SK-N-SH (cell line): ENCODE results near the gene CLPTM1L. TPM values are rescaled to one million over a fixed set of nuclear protein-coding genes. Genes with fewer than 3 reads are reported as not detected.

Source experiments
- CTCF ChIA-PET: fragments of 300-600, 350-600 bp; formaldehyde crosslinking; extraction: SDS; loops from one replicate; lab custom pipeline; 2021; lab: Yijun Ruan, JAX
- POLR2A ChIA-PET: fragments of 350-600 bp; sonication (Branson Sonifier 250); formaldehyde crosslinking; extraction: SDS; loops from one replicate; lab custom pipeline; 2020; ENCODE audit warnings: antibody characterized with exemption, inconsistent platforms; lab: Yijun Ruan, JAX
- DNase-seq: peaks from one replicate; pipeline ENCODE4 v3.0.0; 2012
- H2AFZ ChIP-seq: fragments of 200-600 bp; sonication (generic); 2 replicates; pipeline ENCODE4 v1.8.1; 2016; ENCODE audit warnings: antibody characterized with exemption, mild to moderate bottlenecking, low read depth
- H3F3A ChIP-seq: fragments of 200-600 bp; sonication (generic); replicated peaks from 2 replicates; pipeline ENCODE3; 2016; ENCODE audit warnings: antibody characterized with exemption, mild to moderate bottlenecking; ENCODE audit not compliant: insufficient read depth
- H3K27ac ChIP-seq, 2 experiments: fragments of 200-500 bp in 1 of 2; fragments of 200-600 bp in 1 of 2; sonication (Bioruptor generic) in 1 of 2; sonication (generic), shearing (Covaris generic) in 1 of 2; 2 replicates each; pipeline versions ENCODE4 v1.5.1 to v1.6.1; 2014 to 2016; ENCODE audit warnings: low read depth in 2 of 2, inconsistent platforms in 1 of 2, low read length in 1 of 2, mild to moderate bottlenecking in 1 of 2, mixed read lengths in 1 of 2
- H3K27me3 ChIP-seq: fragments of 200-600 bp; sonication (generic), shearing (Covaris generic); 2 replicates; pipeline ENCODE4 v1.6.1; 2016; ENCODE audit warnings: mixed run types; ENCODE audit not compliant: insufficient read depth
- H3K36me3 ChIP-seq, 2 experiments: fragments of 200-500 bp in 1 of 2; fragments of 200-600 bp in 1 of 2; sonication (Bioruptor generic) in 1 of 2; sonication (generic) in 1 of 2; replicated peaks in 1 of 2; 2 replicates each; pipeline versions ENCODE3 to v1.5.1; 2014 to 2016; ENCODE audit warnings: low read length in 1 of 2, mild to moderate bottlenecking in 1 of 2; ENCODE audit not compliant: insufficient read depth in 2 of 2, control insufficient read depth in 1 of 2
- H3K4me1 ChIP-seq, 2 experiments: fragments of 200-500 bp in 1 of 2; fragments of 200-600 bp in 1 of 2; sonication (Bioruptor generic) in 1 of 2; sonication (generic), shearing (Covaris generic) in 1 of 2; 2 replicates each; pipeline versions ENCODE4 v1.5.1 to v1.6.1; 2014 to 2016; ENCODE audit warnings: low read depth in 1 of 2, low read length in 1 of 2, mixed run types in 1 of 2; ENCODE audit not compliant: insufficient read depth in 2 of 2, control insufficient read depth in 1 of 2
- H3K4me2 ChIP-seq: fragments of 200-600 bp; sonication (generic), shearing (Covaris generic); 2 replicates; pipeline ENCODE4 v1.6.1; 2017; ENCODE audit warnings: mixed run types
- H3K4me3 ChIP-seq, 2 experiments: fragments of 200-500 bp in 1 of 2; fragments of 200-600 bp in 1 of 2; sonication (Bioruptor generic) in 1 of 2; sonication (generic), shearing (Covaris generic) in 1 of 2; 2 replicates each; pipeline versions ENCODE4 v1.5.1 to v1.8.1; 2014 to 2016; ENCODE audit warnings: low read depth in 2 of 2, inconsistent platforms in 1 of 2, low read length in 1 of 2, mild to moderate bottlenecking in 1 of 2, mixed read lengths in 1 of 2, moderate library complexity in 1 of 2
- H3K79me2 ChIP-seq: fragments of 200-600 bp; sonication (generic); 2 replicates; pipeline ENCODE4 v1.8.1; 2017; ENCODE audit warnings: mild to moderate bottlenecking; ENCODE audit not compliant: insufficient read depth
- H3K9ac ChIP-seq: fragments of 200-600 bp; sonication (generic); 2 replicates; pipeline ENCODE4 v1.6.1; 2017; ENCODE audit warnings: mixed run types
- H3K9me2 ChIP-seq: fragments of 200-600 bp; sonication (generic); 2 replicates; pipeline ENCODE4 v1.6.1; 2017; ENCODE audit warnings: mixed run types
- H3K9me3 ChIP-seq: fragments of 200-600 bp; sonication (generic); 2 replicates; pipeline ENCODE4 v1.6.1; 2017; ENCODE audit warnings: mixed run types, mild to moderate bottlenecking, moderate library complexity
- H4K20me1 ChIP-seq: fragments of 200-600 bp; sonication (generic); 2 replicates; pipeline ENCODE4 v1.6.1; 2017; ENCODE audit warnings: mild to moderate bottlenecking, mixed run types; ENCODE audit not compliant: insufficient read depth
- EP300 ChIP-seq, 2 experiments: IDR thresholded peaks; 2 replicates each; pipeline versions ENCODE4 v1.4.0 to v1.6.1; 2012; ENCODE audit warnings: borderline replicate concordance in 1 of 2, low read depth in 1 of 2, low read length in 1 of 2
- EZH2phosphoT487 ChIP-seq: fragments of 200-600 bp; sonication (generic); IDR thresholded peaks from 2 replicates; pipeline ENCODE4 v1.6.1; 2017; ENCODE audit warnings: low read depth, mixed run types, mild to moderate bottlenecking, antibody characterized with exemption, moderate library complexity, borderline replicate concordance
- FOSL2 ChIP-seq: IDR thresholded peaks from 2 replicates; pipeline ENCODE4 v1.4.0; 2012; ENCODE audit warnings: low read depth, mild to moderate bottlenecking, moderate library complexity, borderline replicate concordance
- FOXJ3 ChIP-seq: sonication (generic); formaldehyde crosslinking; IDR thresholded peaks from 2 replicates; pipeline ENCODE4 v1.5.1; 2020; ENCODE audit warnings: mild to moderate bottlenecking, missing genetic modification reagents
- GABPA ChIP-seq: IDR thresholded peaks from 2 replicates; pipeline ENCODE4 v1.4.0; 2012; ENCODE audit warnings: low read depth, mild to moderate bottlenecking
- GATA2 ChIP-seq: sonication (generic); formaldehyde crosslinking; IDR thresholded peaks from 2 replicates; pipeline ENCODE4 v1.5.0; 2020; ENCODE audit warnings: mild to moderate bottlenecking, missing genetic modification reagents
- MEF2A ChIP-seq: IDR thresholded peaks from 2 replicates; pipeline ENCODE4 v1.4.0; 2012; ENCODE audit warnings: low read depth, borderline replicate concordance
- MXI1 ChIP-seq: IDR thresholded peaks from 2 replicates; pipeline ENCODE4 v1.6.1; 2012; ENCODE audit warnings: mild to moderate bottlenecking, low read depth, low read length, improper control_type of control experiment
- NFIC ChIP-seq: IDR thresholded peaks from 2 replicates; pipeline ENCODE4 v1.4.0; 2012; ENCODE audit warnings: borderline replicate concordance
- POLR2AphosphoS5 ChIP-seq: IDR thresholded peaks from 2 replicates; pipeline ENCODE4 v1.6.1; 2012; ENCODE audit warnings: low read depth, low read length
- RAD21 ChIP-seq: IDR thresholded peaks from 2 replicates; pipeline ENCODE4 v1.6.1; 2012; ENCODE audit warnings: mild to moderate bottlenecking, low read length
- RCOR1 ChIP-seq: fragments of 150-350 bp; IDR thresholded peaks from 2 replicates; pipeline ENCODE4 v1.6.1; 2017; ENCODE audit warnings: antibody characterized with exemption, low read length
- TCF12 ChIP-seq: IDR thresholded peaks from 2 replicates; pipeline ENCODE4 v1.4.0; 2012
- YY1 ChIP-seq: IDR thresholded peaks from 2 replicates; pipeline ENCODE4 v1.4.0; 2012; ENCODE audit warnings: low read depth, mild to moderate bottlenecking
- WGBS: methylation state at CpG from one replicate; pipeline ENCODE4 v1.1.6; 2017; ENCODE audit warnings: low lambda C conversion rate; 5-methylcytosine and 5-hydroxymethylcytosine counted together
- polyA plus RNA-seq, 3 experiments: library from polyadenylated mRNA; depleted of rRNA; stranded (reverse); fragments of >200 nt; gene quantifications; 2 replicates each; pipeline ENCODE4 v1.2.3, GENCODE V29; 2012
- TF ChIP-seq, protein P1 (sequence below): fragments of 150-350 bp; IDR thresholded peaks from 2 replicates; pipeline ENCODE4 v1.6.1; 2016; ENCODE audit warnings: mild to moderate bottlenecking, low read depth, low read length
- TF ChIP-seq, protein P2 (sequence below): IDR thresholded peaks from 2 replicates; pipeline ENCODE4 v1.4.0; 2012; ENCODE audit warnings: low read depth, borderline replicate concordance
- TF ChIP-seq, protein P3 (sequence below): IDR thresholded peaks from 2 replicates; pipeline ENCODE4 v1.4.0; 2012; ENCODE audit warnings: low read depth, borderline replicate concordance
- TF ChIP-seq, protein P4 (sequence below): IDR thresholded peaks from 2 replicates; pipeline ENCODE4 v1.6.1; 2012; ENCODE audit warnings: mild to moderate bottlenecking, low read depth, low read length, moderate library complexity

Gene CLPTM1L
- polyA plus RNA-seq, 1 of the 3 experiments (the other 2 are of a cell fraction): 202 TPM

DNA sequence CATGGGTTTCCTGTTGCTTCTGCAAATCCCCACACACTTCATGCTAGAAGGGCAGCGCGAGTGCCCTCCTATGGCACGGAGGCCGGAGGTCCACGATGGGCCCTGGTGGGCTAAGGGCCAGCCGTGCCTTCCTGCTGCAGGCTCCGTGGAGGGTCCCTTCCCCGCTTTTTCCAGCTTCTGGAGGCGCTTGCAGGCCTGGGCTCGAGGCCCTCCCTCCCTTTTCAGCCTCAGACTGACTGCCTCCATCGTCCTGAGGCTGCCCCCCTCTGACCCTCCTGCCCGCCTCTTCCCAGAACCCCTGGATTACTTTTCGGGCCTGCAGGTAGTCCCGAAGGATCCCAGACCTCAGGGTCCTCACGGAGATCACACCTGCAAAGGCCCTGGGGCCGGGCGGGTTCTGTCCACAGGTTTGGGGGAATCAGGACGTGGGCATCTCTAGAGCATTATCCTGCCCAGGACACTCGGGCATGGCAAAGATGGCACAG is 46.8 kb downstream of the CLPTM1L start:
- Histone ChIP-seq H3K9ac (no peak overlapping the region), H2AFZ (no peak overlapping the region), H3K9me2 (no peaks in the 10 kb centered on the region), H3K4me3 (no peak overlapping the region), H3K36me3 (no peaks in the 10 kb centered on the region), H3K27me3 (peaks cover 39% of the 10 kb centered on the region; the same call in 1 of the 2 replicates), H3K27ac (no peak overlapping the region), H3K9me3 (peaks cover 4% of the 10 kb centered on the region; the same call in 1 of the 2 replicates), H4K20me1 (no peaks in the 10 kb centered on the region), H3K4me2 (no peak overlapping the region), H3K79me2 (no peaks in the 10 kb centered on the region), H3F3A (no peaks in the 10 kb centered on the region), H3K4me1 (peaks cover 0 to 4% of the 10 kb centered on the region in 2 experiments; a peak in 1 of 4 replicates)
- ChIA-PET POLR2A (no interaction called here), CTCF (interaction anchor here (1.0 kb wide), 1 partner anchor 8 kb away, joined by 3 read pairs; no protein-coding TSS in a partner anchor)
- no peak for DNase-seq
- 50% methylated on average over 15 of the region's 19 CpGs for WGBS
- TF ChIP-seq GABPA: no peak
- no peak for TF ChIP-seq GATA2 (CRISPR knock-in tag)
- TF ChIP-seq EZH2phosphoT487: no peak
- TF ChIP-seq, protein P1, sequence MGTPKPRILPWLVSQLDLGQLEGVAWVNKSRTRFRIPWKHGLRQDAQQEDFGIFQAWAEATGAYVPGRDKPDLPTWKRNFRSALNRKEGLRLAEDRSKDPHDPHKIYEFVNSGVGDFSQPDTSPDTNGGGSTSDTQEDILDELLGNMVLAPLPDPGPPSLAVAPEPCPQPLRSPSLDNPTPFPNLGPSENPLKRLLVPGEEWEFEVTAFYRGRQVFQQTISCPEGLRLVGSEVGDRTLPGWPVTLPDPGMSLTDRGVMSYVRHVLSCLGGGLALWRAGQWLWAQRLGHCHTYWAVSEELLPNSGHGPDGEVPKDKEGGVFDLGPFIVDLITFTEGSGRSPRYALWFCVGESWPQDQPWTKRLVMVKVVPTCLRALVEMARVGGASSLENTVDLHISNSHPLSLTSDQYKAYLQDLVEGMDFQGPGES: no peak
- TF ChIP-seq, protein P2, sequence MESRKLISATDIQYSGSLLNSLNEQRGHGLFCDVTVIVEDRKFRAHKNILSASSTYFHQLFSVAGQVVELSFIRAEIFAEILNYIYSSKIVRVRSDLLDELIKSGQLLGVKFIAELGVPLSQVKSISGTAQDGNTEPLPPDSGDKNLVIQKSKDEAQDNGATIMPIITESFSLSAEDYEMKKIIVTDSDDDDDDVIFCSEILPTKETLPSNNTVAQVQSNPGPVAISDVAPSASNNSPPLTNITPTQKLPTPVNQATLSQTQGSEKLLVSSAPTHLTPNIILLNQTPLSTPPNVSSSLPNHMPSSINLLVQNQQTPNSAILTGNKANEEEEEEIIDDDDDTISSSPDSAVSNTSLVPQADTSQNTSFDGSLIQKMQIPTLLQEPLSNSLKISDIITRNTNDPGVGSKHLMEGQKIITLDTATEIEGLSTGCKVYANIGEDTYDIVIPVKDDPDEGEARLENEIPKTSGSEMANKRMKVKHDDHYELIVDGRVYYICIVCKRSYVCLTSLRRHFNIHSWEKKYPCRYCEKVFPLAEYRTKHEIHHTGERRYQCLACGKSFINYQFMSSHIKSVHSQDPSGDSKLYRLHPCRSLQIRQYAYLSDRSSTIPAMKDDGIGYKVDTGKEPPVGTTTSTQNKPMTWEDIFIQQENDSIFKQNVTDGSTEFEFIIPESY: no peak
- TF ChIP-seq NFIC: no peak
- TF ChIP-seq RAD21: no peak
- TF ChIP-seq, protein P3, sequence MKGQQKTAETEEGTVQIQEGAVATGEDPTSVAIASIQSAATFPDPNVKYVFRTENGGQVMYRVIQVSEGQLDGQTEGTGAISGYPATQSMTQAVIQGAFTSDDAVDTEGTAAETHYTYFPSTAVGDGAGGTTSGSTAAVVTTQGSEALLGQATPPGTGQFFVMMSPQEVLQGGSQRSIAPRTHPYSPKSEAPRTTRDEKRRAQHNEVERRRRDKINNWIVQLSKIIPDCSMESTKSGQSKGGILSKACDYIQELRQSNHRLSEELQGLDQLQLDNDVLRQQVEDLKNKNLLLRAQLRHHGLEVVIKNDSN: no peak
- no peak for TF ChIP-seq FOXJ3 (CRISPR knock-in tag)
- no peak for TF ChIP-seq MEF2A
- no peak for TF ChIP-seq YY1
- TF ChIP-seq FOSL2: no peak
- TF ChIP-seq MXI1: no peak

DNA sequence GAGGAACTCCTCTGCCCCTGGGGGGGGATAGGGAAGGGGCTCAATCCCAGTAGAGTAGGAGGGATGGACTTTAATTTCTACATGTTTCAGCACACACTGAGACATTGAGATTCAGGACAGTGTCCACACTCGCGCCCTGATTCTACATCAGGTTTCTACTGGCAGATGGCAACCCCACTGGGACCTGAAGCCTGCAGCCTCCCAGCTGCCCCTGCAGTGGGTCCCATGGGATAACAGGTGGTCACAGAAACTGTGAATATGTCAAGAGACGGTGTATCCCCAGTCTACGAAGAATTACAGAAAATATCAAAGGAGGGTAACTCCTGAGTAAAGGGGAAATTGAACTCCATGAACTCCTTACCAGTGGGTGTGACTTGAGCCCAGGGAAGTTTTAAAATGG is 47.7 kb downstream of the CLPTM1L start:
- H3K79me2 ChIP-seq: no peaks in the 10 kb centered on the region
- no peak for DNase-seq
- CTCF ChIA-PET: no interaction called here
- H3K4me2 ChIP-seq: no peak overlapping the region
- H3K9me3 ChIP-seq: no peaks in the 10 kb centered on the region
- TF ChIP-seq EP300 (IDR thresholded peaks at IDR 0.05; ENCODE audit: borderline replicate concordance in 1 of 2, low read depth in 1 of 2, low read length in 1 of 2) (no peak), TCF12 (no peak), RCOR1 (no peak), POLR2AphosphoS5 (no peak), YY1 (no peak), GATA2 (CRISPR knock-in tag) (no peak)
- TF ChIP-seq, protein P4, sequence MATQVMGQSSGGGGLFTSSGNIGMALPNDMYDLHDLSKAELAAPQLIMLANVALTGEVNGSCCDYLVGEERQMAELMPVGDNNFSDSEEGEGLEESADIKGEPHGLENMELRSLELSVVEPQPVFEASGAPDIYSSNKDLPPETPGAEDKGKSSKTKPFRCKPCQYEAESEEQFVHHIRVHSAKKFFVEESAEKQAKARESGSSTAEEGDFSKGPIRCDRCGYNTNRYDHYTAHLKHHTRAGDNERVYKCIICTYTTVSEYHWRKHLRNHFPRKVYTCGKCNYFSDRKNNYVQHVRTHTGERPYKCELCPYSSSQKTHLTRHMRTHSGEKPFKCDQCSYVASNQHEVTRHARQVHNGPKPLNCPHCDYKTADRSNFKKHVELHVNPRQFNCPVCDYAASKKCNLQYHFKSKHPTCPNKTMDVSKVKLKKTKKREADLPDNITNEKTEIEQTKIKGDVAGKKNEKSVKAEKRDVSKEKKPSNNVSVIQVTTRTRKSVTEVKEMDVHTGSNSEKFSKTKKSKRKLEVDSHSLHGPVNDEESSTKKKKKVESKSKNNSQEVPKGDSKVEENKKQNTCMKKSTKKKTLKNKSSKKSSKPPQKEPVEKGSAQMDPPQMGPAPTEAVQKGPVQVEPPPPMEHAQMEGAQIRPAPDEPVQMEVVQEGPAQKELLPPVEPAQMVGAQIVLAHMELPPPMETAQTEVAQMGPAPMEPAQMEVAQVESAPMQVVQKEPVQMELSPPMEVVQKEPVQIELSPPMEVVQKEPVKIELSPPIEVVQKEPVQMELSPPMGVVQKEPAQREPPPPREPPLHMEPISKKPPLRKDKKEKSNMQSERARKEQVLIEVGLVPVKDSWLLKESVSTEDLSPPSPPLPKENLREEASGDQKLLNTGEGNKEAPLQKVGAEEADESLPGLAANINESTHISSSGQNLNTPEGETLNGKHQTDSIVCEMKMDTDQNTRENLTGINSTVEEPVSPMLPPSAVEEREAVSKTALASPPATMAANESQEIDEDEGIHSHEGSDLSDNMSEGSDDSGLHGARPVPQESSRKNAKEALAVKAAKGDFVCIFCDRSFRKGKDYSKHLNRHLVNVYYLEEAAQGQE: no peak
- H3K27me3 ChIP-seq: peaks cover 45% of the 10 kb centered on the region
- POLR2A ChIA-PET: no interaction called here
- no peak overlapping the region for H3K4me3 ChIP-seq
- no peak overlapping the region for H3K9ac ChIP-seq
- 46% methylated on average over 2 of the region's 4 CpGs for WGBS
- no peak overlapping the region for H2AFZ ChIP-seq
- peaks cover 0 to 4% of the 10 kb centered on the region in 2 experiments; a peak in 1 of 4 replicates for H3K4me1 ChIP-seq
- H3K27ac ChIP-seq: no peak overlapping the region
- H3K36me3 ChIP-seq: no peaks in the 10 kb centered on the region
- no peaks in the 10 kb centered on the region for H3F3A ChIP-seq
- no peaks in the 10 kb centered on the region for H3K9me2 ChIP-seq
- H4K20me1 ChIP-seq: no peaks in the 10 kb centered on the region
